ENCODE results near the gene LRRC63.
"Not testable (repeated sequence)": the region's sequence is repeated elsewhere in the genome, so short reads cannot be mapped to it uniquely, and the experiment has no call there.

DNA sequence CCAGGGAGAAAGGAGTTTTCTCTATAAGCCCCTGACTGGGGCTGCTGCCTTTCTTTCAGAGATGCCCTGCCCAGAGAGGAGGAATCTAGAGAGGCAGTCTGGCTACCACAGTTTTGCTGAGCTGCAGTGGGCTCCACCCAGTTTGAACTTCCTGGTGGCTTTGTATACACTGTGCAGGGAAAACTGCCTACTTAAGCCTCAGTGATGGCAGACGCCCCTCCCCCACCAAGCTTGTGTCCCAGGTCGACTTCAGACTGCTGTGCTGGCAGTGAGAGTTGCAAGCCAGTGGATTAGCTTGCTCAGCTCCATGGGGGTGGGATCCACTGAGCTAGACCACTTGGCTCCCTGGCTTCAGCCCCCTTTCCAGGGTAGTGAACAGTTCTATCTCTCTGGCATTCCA is 8.5 kb downstream of the LRRC63 start:
- TF ChIP-seq, protein P1, sequence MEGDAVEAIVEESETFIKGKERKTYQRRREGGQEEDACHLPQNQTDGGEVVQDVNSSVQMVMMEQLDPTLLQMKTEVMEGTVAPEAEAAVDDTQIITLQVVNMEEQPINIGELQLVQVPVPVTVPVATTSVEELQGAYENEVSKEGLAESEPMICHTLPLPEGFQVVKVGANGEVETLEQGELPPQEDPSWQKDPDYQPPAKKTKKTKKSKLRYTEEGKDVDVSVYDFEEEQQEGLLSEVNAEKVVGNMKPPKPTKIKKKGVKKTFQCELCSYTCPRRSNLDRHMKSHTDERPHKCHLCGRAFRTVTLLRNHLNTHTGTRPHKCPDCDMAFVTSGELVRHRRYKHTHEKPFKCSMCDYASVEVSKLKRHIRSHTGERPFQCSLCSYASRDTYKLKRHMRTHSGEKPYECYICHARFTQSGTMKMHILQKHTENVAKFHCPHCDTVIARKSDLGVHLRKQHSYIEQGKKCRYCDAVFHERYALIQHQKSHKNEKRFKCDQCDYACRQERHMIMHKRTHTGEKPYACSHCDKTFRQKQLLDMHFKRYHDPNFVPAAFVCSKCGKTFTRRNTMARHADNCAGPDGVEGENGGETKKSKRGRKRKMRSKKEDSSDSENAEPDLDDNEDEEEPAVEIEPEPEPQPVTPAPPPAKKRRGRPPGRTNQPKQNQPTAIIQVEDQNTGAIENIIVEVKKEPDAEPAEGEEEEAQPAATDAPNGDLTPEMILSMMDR (IDR thresholded peaks at IDR 0.05 in 8 of 11, conservative IDR thresholded peaks at IDR 0.05 in 3 of 11): not testable (repeated sequence)
- TF ChIP-seq POLR2A (IDR thresholded peaks at IDR 0.05): not testable (repeated sequence)
